OCI-LY7 (cell line): Measurements from ENCODE around the gene FYN. TPM values are rescaled to one million over a fixed set of nuclear protein-coding genes. Genes with fewer than 3 reads are reported as not detected.

Source experiments
- BruUV-seq: library from RNA; stranded (reverse); fragments of 400-500 nt; replicated peaks from 2 replicates; lab custom pipeline; 2021; lab: Mats Ljungman, UMichigan
- CTCF ChIA-PET: fragments of 300-600 bp; sonication (Branson Sonifier 250); formaldehyde crosslinking; loops from one replicate; lab custom pipeline; 2022; ENCODE audit warnings: antibody characterized with exemption; ENCODE audit not compliant: unreplicated experiment; lab: Charles Lee
- POLR2A ChIA-PET: fragments of 300-600 bp; sonication (Branson Sonifier 250); formaldehyde crosslinking; loops from one replicate; lab custom pipeline; 2022; ENCODE audit warnings: antibody characterized with exemption; lab: Charles Lee
- DNase-seq: peaks from one replicate; pipeline ENCODE4 v3.0.0-alpha.2; 2015; ENCODE audit warnings: low spot score
- H2AFZ ChIP-seq: fragments of 200-600 bp; sonication (generic), shearing (Covaris generic); 2 replicates; pipeline ENCODE4 v1.6.1; 2014; ENCODE audit warnings: mild to moderate bottlenecking, antibody characterized with exemption, low read length, moderate library complexity
- H3K27ac ChIP-seq: fragments of 200-600 bp; sonication (generic); 2 replicates; pipeline ENCODE4 v1.5.1; 2014; ENCODE audit warnings: mixed run types, low read depth, mild to moderate bottlenecking, moderate library complexity, low read length, inconsistent platforms; ENCODE audit not compliant: poor library complexity, severe bottlenecking
- H3K36me3 ChIP-seq: fragments of 200-600 bp; sonication (generic); 2 replicates; pipeline ENCODE4 v1.6.1; 2014; ENCODE audit warnings: mild to moderate bottlenecking, antibody characterized with exemption, low read length, moderate library complexity, mixed read lengths; ENCODE audit not compliant: insufficient read depth
- H3K4me1 ChIP-seq: fragments of 200-600 bp; sonication (generic); 2 replicates; pipeline ENCODE4 v1.5.1; 2014; ENCODE audit warnings: mild to moderate bottlenecking, low read length; ENCODE audit not compliant: insufficient read depth, poor library complexity, severe bottlenecking
- H3K4me2 ChIP-seq: fragments of 200-600 bp; sonication (generic); 2 replicates; pipeline ENCODE4 v1.6.1; 2014; ENCODE audit warnings: mild to moderate bottlenecking, low read length
- H3K4me3 ChIP-seq: fragments of 200-600 bp; sonication (generic); 2 replicates; pipeline ENCODE4 v1.5.1; 2014; ENCODE audit warnings: mild to moderate bottlenecking, low read depth, low read length; ENCODE audit not compliant: poor library complexity, severe bottlenecking
- H3K79me2 ChIP-seq: fragments of 200-600 bp; sonication (generic); 2 replicates; pipeline ENCODE4 v1.6.1; 2016; ENCODE audit warnings: low read depth, mild to moderate bottlenecking, low read length, moderate library complexity, mixed read lengths; ENCODE audit not compliant: insufficient read depth
- H3K9me2 ChIP-seq: fragments of 200-600 bp; sonication (generic); 2 replicates; pipeline ENCODE4 v1.6.1; 2016; ENCODE audit warnings: mild to moderate bottlenecking, low read length, mixed read lengths; ENCODE audit not compliant: insufficient read depth
- H3K9me3 ChIP-seq: fragments of 200-600 bp; sonication (generic); 2 replicates; pipeline ENCODE4 v1.6.1; 2014; ENCODE audit warnings: mild to moderate bottlenecking, mixed run types, low read length, mixed read lengths
- H4K20me1 ChIP-seq: fragments of 200-600 bp; sonication (generic); 2 replicates; pipeline ENCODE4 v1.6.1; 2014; ENCODE audit warnings: mild to moderate bottlenecking, antibody characterized with exemption, low read length, moderate library complexity, mixed read lengths; ENCODE audit not compliant: insufficient read depth
- CTCF ChIP-seq: fragments of 200-600 bp; sonication (generic); conservative IDR thresholded peaks from 2 replicates; pipeline ENCODE4 v1.5.1; 2014; ENCODE audit warnings: mild to moderate bottlenecking, antibody characterized with exemption, low read length, moderate library complexity, mixed read lengths
- EZH2phosphoT487 ChIP-seq: fragments of 200-600 bp; sonication (generic); IDR thresholded peaks from 2 replicates; pipeline ENCODE4 v1.6.1; 2018; ENCODE audit warnings: low read depth, borderline replicate concordance, mild to moderate bottlenecking, mixed run types, antibody characterized with exemption, low read length, moderate library complexity, mixed read lengths
- intact Hi-C: fragments of 100-400 bp; cut with micrococcal nuclease; formaldehyde crosslinking; loops from one replicate; pipeline ENCODE4 v1.10.0; 2022; ENCODE audit not compliant: unreplicated experiment
- total RNA-seq, 2 experiments: library from RNA; depleted of rRNA in 1 of 2; stranded (reverse); fragments of >200 nt in 1 of 2; shearing (Covaris generic) in 1 of 2; gene quantifications; 2 replicates each; pipeline ENCODE4 v1.2.3, GENCODE V29; 2014 to 2022

FYN gene
- total RNA-seq, 2 experiments from 2014 or later, result 57.3 to 92.9 TPM

- DNase-seq, result no peak
- H2AFZ ChIP-seq, result no peak overlapping the region
- no peak overlapping the region for H3K27ac ChIP-seq
- peaks cover 12% of the 10 kb centered on the region for H3K4me1 ChIP-seq
- POLR2A ChIA-PET, result interaction anchor here (1.3 to 1.5 kb wide), 3 partner anchors 11 to 17 kb away, joined by 3 to 4 read pairs (median 3); no protein-coding TSS in a partner anchor
- H3K79me2 ChIP-seq, result no peaks in the 10 kb centered on the region
- no peaks in the 10 kb centered on the region for H4K20me1 ChIP-seq
- no TSS peak for BruUV-seq
- CTCF ChIA-PET, result no interaction called here
- no peaks in the 10 kb centered on the region for H3K9me3 ChIP-seq
- H3K4me3 ChIP-seq, result no peak overlapping the region
- intact Hi-C loops, result no loop called here
- H3K4me2 ChIP-seq, result no peak overlapping the region
- H3K36me3 ChIP-seq, result no peaks in the 10 kb centered on the region
- TF ChIP-seq CTCF (no peak), EZH2phosphoT487 (no peak)
- no peaks in the 10 kb centered on the region for H3K9me2 ChIP-seq
Measured at GRCh38 chr6:111832833-111833418, 40.3 kb downstream of the FYN start.

- POLR2A ChIA-PET, result interaction anchor here (1.0 to 1.1 kb wide), 2 partner anchors 13 to 15 kb away, joined by 3 to 4 read pairs; no protein-coding TSS in a partner anchor
- no peak overlapping the region for H3K27ac ChIP-seq
- H3K9me3 ChIP-seq, result no peaks in the 10 kb centered on the region
- H3K36me3 ChIP-seq, result no peaks in the 10 kb centered on the region
- TF ChIP-seq EZH2phosphoT487, result no peak
- TF ChIP-seq CTCF, result no peak
- intact Hi-C loops, result no loop called here
- H3K9me2 ChIP-seq, result no peaks in the 10 kb centered on the region
- no TSS peak for BruUV-seq
- no peak for DNase-seq
- CTCF ChIA-PET, result no interaction called here
- no peak overlapping the region for H2AFZ ChIP-seq
- no peaks in the 10 kb centered on the region for H3K79me2 ChIP-seq
- H3K4me1 ChIP-seq, result peaks cover 8% of the 10 kb centered on the region
- no peaks in the 10 kb centered on the region for H4K20me1 ChIP-seq
- H3K4me2 ChIP-seq, result no peak overlapping the region
- H3K4me3 ChIP-seq, result no peak overlapping the region
Measured at GRCh38 chr6:111831408-111831807, 41.8 kb downstream of the FYN start.

- H3K4me3 ChIP-seq, result no peak overlapping the region
- H3K9me2 ChIP-seq, result no peaks in the 10 kb centered on the region
- H3K4me1 ChIP-seq, result peaks cover 7% of the 10 kb centered on the region
- no TSS peak for BruUV-seq
- no peaks in the 10 kb centered on the region for H3K36me3 ChIP-seq
- no peak overlapping the region for H2AFZ ChIP-seq
- POLR2A ChIA-PET, result interaction anchor here (0.6 kb wide), 1 partner anchor 246 kb away, joined by 3 read pairs; no protein-coding TSS in a partner anchor
- CTCF ChIA-PET, result no interaction called here
- no peaks in the 10 kb centered on the region for H4K20me1 ChIP-seq
- H3K27ac ChIP-seq, result no peak overlapping the region
- H3K9me3 ChIP-seq, result no peaks in the 10 kb centered on the region
- no peak for DNase-seq
- no peak overlapping the region for H3K4me2 ChIP-seq
- TF ChIP-seq EZH2phosphoT487 (no peak), CTCF (no peak)
- intact Hi-C loops, result no loop called here
- H3K79me2 ChIP-seq, result no peaks in the 10 kb centered on the region
Measured at GRCh38 chr6:111829998-111830397, 43.3 kb downstream of the FYN start.
